Transverse colon (tissue), 4 donors: Measurements from ENCODE around the gene FAM53A.

Experiments used
- POLR2AphosphoS5 ChIP-seq, 3 donors: sonication (generic); formaldehyde crosslinking; IDR thresholded peaks; one replicate each; pipeline ENCODE4 v1.6.1; 2016; ENCODE audit warnings: antibody characterized with exemption in 3 of 3
- TF ChIP-seq, protein P1 (sequence below), 5 experiments: fragments of 200-600 bp in 3 of 5; fragments of 450-650 bp in 2 of 5; sonication (generic) in 3 of 5; IDR thresholded peaks; 1 replicate in 2 of 5; 2 replicates in 3 of 5; pipeline ENCODE4 v1.5.1; 2016 to 2017; ENCODE audit warnings: antibody characterized with exemption in 5 of 5, inconsistent platforms in 3 of 5, mild to moderate bottlenecking in 2 of 5, moderate library complexity in 1 of 5

DNA sequence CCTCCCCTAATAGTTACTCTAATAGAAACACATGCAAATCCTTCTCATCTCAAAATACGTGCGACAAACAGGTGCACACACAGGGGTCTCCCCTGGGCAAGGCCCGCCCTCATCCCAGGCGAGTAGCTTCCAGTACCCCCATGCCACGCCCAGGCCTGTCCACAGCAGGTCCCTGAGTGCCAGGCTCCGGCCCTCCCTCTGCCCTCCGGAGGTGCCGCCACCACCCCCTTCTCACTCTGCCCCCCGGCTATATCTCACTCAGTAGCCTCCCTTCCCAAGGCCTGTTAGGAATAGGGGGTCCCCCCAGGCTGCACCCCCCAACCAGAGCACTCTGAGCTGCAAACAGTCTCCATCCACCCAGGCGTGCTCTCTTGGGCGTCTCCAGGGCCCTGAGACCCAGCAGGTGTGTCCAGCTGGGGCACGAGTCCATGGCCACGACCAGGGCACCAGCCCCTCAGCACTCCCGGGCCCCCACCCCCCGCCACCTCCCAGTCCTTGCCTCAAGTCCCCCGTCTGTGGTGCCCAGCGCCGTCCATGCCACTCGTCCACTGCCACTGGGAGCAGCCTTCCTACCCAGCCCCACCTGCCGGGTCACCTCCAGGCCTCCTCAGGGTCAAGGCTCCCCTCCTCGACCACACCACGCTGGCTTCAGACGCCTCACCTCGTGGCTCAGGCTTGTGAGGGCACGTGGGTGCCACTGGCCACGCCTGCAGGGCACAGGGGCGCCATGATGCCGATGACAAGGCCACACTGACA, 41.7 kb downstream of the FAM53A start:
- TF ChIP-seq POLR2AphosphoS5 (IDR thresholded peaks at IDR 0.05): no peak
- TF ChIP-seq, protein P1, sequence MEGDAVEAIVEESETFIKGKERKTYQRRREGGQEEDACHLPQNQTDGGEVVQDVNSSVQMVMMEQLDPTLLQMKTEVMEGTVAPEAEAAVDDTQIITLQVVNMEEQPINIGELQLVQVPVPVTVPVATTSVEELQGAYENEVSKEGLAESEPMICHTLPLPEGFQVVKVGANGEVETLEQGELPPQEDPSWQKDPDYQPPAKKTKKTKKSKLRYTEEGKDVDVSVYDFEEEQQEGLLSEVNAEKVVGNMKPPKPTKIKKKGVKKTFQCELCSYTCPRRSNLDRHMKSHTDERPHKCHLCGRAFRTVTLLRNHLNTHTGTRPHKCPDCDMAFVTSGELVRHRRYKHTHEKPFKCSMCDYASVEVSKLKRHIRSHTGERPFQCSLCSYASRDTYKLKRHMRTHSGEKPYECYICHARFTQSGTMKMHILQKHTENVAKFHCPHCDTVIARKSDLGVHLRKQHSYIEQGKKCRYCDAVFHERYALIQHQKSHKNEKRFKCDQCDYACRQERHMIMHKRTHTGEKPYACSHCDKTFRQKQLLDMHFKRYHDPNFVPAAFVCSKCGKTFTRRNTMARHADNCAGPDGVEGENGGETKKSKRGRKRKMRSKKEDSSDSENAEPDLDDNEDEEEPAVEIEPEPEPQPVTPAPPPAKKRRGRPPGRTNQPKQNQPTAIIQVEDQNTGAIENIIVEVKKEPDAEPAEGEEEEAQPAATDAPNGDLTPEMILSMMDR (IDR thresholded peaks at IDR 0.05): no peak
